Spleen (tissue), 7 donors: ENCODE measurements around the gene ARHGAP6.

Experiments
- POLR2A ChIP-seq, 3 donors: fragments of 450-650 bp; IDR thresholded peaks; one replicate each; pipeline ENCODE4 v1.5.1; 2017; ENCODE audit warnings: antibody characterized with exemption in 3 of 3, mild to moderate bottlenecking in 1 of 3
- POLR2AphosphoS5 ChIP-seq, 3 donors: sonication (generic); formaldehyde crosslinking; IDR thresholded peaks; one replicate each; pipeline ENCODE4 v1.5.1; 2017; ENCODE audit warnings: antibody characterized with exemption in 3 of 3
- TF ChIP-seq, protein P1 (sequence below), 11 experiments: fragments of 200-600 bp in 7 of 11; fragments of 450-650 bp in 4 of 11; sonication (generic) in 4 of 11; IDR thresholded peaks in 8 of 11; conservative IDR thresholded peaks in 3 of 11; 1 replicate in 7 of 11; 2 replicates in 4 of 11; pipeline versions ENCODE4 v1.4.0 to v1.8.0; 2016 to 2021; ENCODE audit warnings: antibody characterized with exemption in 11 of 11, inconsistent platforms in 4 of 11, mild to moderate bottlenecking in 1 of 11
- donor health status: DM: no; HTN: no; CAD: no; lungs with moderate emphysema.
- donor health status: DM: no; HTN: no; CAD: no.
- donor health status: DM: no; HTN: no; CAD: no.

DNA sequence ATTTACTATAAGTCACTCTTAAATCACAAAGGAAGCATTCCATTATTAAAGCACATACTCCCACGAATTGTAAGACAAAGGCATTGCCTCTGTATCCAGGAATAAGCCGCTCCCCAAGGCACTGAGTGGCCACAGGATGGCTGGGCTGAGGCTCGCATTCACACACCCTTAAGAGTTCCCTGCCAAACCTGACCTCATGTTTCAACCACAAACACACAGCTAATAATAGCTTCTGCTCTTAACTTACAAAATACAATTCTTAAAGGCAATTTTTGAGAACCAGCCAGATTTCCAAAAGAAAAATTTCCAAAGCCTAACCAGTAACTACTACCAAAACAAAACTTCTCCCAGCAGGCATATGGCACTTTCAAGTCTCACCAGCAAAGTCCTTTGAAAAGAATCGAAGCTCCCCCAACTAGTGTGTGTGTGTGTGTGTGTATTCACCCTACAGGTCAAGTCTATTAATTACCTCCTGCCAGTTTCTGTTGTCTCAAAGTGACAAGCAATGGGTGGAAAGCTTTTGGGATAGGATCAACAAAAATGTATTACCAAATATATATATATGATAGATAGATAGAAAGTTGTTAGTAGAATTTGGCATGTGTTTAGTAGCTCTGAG, 36.0 kb downstream of the ARHGAP6 start:
- TF ChIP-seq, protein P1, sequence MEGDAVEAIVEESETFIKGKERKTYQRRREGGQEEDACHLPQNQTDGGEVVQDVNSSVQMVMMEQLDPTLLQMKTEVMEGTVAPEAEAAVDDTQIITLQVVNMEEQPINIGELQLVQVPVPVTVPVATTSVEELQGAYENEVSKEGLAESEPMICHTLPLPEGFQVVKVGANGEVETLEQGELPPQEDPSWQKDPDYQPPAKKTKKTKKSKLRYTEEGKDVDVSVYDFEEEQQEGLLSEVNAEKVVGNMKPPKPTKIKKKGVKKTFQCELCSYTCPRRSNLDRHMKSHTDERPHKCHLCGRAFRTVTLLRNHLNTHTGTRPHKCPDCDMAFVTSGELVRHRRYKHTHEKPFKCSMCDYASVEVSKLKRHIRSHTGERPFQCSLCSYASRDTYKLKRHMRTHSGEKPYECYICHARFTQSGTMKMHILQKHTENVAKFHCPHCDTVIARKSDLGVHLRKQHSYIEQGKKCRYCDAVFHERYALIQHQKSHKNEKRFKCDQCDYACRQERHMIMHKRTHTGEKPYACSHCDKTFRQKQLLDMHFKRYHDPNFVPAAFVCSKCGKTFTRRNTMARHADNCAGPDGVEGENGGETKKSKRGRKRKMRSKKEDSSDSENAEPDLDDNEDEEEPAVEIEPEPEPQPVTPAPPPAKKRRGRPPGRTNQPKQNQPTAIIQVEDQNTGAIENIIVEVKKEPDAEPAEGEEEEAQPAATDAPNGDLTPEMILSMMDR (IDR thresholded peaks at IDR 0.05 in 8 of 11, conservative IDR thresholded peaks at IDR 0.05 in 3 of 11), result no peak
- TF ChIP-seq POLR2A (IDR thresholded peaks at IDR 0.05) (no peak), POLR2AphosphoS5 (IDR thresholded peaks at IDR 0.05) (no peak)
